Motor neuron (in vitro differentiated cells): ENCODE results near the gene ZNF672. TPM values are rescaled to one million over a fixed set of nuclear protein-coding genes. Genes with fewer than 3 reads are reported as not detected.
"Not testable (repeated sequence)": the region's sequence is repeated elsewhere in the genome, so short reads cannot be mapped to it uniquely, and the experiment has no call there.

Experiments
- ATAC-seq, 8 experiments: fragments of 200-7000 bp; cut with Tn5 transposase; replicated peaks in 6 of 8; 2 replicates each; pipeline ENCODE4 v1.8.0; 2021; ENCODE audit warnings: mild to moderate bottlenecking in 8 of 8, moderate library complexity in 8 of 8
- H3K27ac ChIP-seq, 2 donors: fragments of 250-450 bp; sonication (Bioruptor Pico); 2 replicates each; pipeline ENCODE4 v1.9.0; 2021; ENCODE audit warnings: antibody characterized with exemption in 2 of 2, mild to moderate bottlenecking in 2 of 2, moderate library complexity in 1 of 2
- H3K4me1 ChIP-seq, 2 donors: fragments of 250-450 bp; sonication (Bioruptor Pico); replicated peaks in 1 of 2; 2 replicates each; pipeline ENCODE4 v1.6.1; 2021; ENCODE audit warnings: antibody characterized with exemption in 2 of 2, mild to moderate bottlenecking in 2 of 2, moderate library complexity in 1 of 2
- H3K4me3 ChIP-seq, 5 donors: fragments of 250-450 bp; sonication (Bioruptor Pico); 2 replicates each; pipeline ENCODE4 v1.9.0; 2021; ENCODE audit warnings: antibody characterized with exemption in 5 of 5, mild to moderate bottlenecking in 5 of 5, moderate library complexity in 4 of 5
- WGBS, 10 experiments: fragments of 450-650 bp; shearing (Covaris generic); methylation state at CpG; one replicate each; pipeline ENCODE4 v1.0.0; 2022; 5-methylcytosine and 5-hydroxymethylcytosine counted together
- in situ Hi-C, 9 experiments: fragments of 400-800 bp; cut with MboI; loops; one replicate each; pipeline ENCODE4 v1.15.0; 2021; ENCODE audit warnings: low sequenced_read_pairs in 9 of 9, low pct_unique_long_range_greater_than_20kb in 2 of 9; ENCODE audit not compliant: unreplicated experiment in 9 of 9
- total RNA-seq, 8 experiments: library from RNA; unstranded; fragments of 300-600 nt; gene quantifications; 2 replicates each; pipeline versions ENCODE4 v1.2.3 to v1.2.4, GENCODE V29; 2022

The ZNF672 gene
- total RNA-seq, 8 experiments from 2014 or later = 12.4 to 34.6 (median 22.7) TPM

DNA sequence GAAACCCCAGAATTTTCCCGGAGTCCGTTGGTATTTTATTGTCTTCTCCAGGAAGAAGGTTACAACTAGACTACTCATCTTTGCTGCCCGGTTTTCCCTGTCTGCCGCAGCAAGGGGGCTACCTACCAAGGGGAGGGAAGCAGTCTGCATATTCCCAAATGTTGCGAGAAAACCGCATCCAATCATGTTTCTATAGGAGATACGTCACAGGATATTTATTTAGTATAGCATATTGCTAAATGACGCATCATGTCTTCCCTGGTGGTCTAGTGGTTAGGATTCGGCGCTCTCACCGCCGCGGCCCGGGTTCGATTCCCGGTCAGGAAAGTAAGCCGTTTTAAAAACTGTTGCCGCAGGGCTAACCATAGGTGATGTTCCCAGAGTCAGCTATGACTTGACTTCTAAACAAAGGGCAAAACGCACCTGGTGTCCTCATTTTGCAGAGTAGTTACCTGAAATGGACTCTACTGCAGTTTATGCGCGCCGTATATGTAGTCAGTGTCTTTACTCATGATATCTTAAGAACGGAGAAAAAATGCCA is 36.0 kb downstream of the ZNF672 start:
- ATAC-seq = peak; percentile 58 to 79 (median 70)
- Histone ChIP-seq H3K4me1 (no peaks in the 10 kb centered on the region), H3K4me3 (peak overlapping the region; percentile 56 to 73 (median 65)), H3K27ac (peak overlapping the region; percentile 83 to 86)
- in situ Hi-C loops = no loop called here
- 0 to 13% (median 6%) methylated on average over 3 to 22 of the region's 23 CpGs; no CpG with 5 or more reads in 2 of the 10 experiments for WGBS, 10 experiments

DNA sequence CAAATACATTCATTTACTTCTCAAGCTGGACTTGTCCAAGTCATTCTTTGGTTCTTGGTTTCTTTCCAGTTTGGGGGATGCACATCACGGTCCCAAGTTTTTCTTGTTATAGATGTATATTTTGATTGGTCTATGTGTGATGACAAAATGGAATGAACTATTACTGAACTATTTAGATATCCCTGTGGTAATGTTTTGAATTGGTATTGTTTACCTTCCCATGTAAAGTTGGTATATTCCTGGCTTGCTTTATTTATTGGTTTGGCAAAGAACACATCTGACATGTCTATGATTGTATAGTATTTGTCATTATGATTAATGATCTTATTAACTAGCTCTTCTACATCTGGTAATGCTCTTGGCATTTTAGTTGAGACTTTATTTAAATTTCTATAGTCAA is 43.2 kb downstream of the ZNF672 start:
- Histone ChIP-seq H3K4me1 (no peaks in the 10 kb centered on the region), H3K27ac (no peak overlapping the region), H3K4me3 (no peak overlapping the region)
- WGBS, 10 experiments = 0 to 100% (median 82%) methylated on average over 1 of the region's 1 CpG; no CpG with 5 or more reads in 3 of the 10 experiments
- in situ Hi-C loops = no loop called here
- ATAC-seq = no peak

DNA sequence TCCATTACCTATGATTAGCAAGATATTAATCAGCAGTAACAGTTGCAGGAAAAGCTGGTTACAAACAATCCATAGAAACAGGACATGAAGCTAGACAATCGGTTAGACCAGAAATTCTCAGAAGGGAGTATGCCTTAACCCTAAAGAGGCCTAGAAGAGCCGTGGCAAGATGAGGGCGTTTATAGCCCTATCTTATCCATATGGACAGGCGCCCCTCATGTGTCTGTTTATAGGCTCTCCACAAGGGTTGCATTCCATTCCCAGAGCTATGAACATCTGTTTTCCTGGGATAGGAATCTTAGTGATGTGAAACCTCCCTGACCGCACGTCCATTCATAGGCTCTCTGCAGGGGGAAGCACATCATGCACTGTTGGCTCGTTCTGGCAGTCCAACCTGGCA is 44.4 kb downstream of the ZNF672 start:
- H3K27ac ChIP-seq, H3K4me1 ChIP-seq, ATAC-seq, in situ Hi-C loops, H3K4me3 ChIP-seq: not testable (repeated sequence)
- 17 to 100% (median 80%) methylated on average over 1 to 2 of the region's 7 CpGs; no CpG with 5 or more reads in 5 of the 10 experiments for WGBS, 10 experiments

DNA sequence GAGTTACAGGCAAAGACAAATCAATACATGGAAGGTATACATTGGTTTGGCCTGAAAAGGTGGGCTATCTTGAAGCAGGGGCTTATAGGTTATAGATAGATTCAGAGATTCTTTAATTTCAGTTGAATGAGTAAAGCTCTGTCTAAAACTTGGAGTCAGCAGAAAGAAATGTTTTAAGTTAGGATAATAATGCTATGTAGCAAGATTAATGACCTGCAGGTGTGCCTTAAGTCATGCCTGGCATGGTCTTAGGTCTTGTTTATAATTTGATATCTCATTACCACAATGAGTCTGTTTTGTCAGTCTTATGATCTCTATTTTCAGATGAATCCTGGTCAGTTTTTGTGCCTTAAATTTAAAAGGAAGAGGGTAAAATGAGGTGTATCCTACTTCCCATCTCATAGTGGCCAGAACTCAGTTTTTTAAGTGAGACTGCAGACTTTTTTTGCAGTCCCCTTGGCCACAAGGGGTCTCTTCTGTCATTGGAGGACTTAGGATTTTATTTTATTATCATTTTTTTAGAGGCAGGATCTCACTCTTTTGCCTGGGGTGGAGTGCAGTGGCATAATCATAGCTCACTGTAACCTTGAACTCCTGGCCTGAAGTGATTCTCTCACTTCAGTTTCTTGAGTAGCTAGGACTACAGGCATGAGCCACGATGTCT is 46.7 kb downstream of the ZNF672 start:
- H3K27ac ChIP-seq = no peak overlapping the region
- H3K4me3 ChIP-seq = no peak overlapping the region
- H3K4me1 ChIP-seq = peaks cover 0 to 2% of the 10 kb centered on the region in 2 donors
- peak in 1 of 8 experiments; percentile 18 for ATAC-seq
- WGBS, 10 experiments = 0 to 100% (median 57%) methylated on average over 1 of the region's 1 CpG; no CpG with 5 or more reads in 1 of the 10 experiments
- in situ Hi-C loops = no loop called here

DNA sequence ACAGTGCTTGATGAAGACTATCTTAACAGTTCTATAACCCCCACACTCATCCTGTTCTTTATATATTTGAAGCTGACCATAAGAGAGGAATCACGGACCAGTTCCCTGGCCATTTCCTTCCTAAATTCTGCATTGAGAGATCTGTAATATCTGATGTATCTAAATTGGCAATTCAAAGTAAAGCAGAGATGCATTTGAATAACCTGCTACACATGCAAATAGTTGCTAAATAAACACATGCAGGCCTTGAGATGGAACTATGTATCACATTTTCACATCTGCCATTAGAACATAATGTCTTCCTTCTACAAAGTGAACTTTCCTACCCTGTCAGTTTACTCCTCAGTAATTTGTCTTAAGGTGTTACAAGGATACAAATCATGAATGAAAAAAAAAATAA is 47.6 kb downstream of the ZNF672 start:
- Histone ChIP-seq H3K4me3 (no peak overlapping the region), H3K27ac (no peak overlapping the region), H3K4me1 (peaks cover 0 to 2% of the 10 kb centered on the region in 2 donors)
- WGBS, 10 experiments = 40 to 71% (median 54%) methylated on average over 1 of the region's 1 CpG; no CpG with 5 or more reads in 2 of the 10 experiments
- ATAC-seq = peak in 3 of 8 experiments; percentile 64 to 83 (median 66)
- in situ Hi-C loops = no loop called here

DNA sequence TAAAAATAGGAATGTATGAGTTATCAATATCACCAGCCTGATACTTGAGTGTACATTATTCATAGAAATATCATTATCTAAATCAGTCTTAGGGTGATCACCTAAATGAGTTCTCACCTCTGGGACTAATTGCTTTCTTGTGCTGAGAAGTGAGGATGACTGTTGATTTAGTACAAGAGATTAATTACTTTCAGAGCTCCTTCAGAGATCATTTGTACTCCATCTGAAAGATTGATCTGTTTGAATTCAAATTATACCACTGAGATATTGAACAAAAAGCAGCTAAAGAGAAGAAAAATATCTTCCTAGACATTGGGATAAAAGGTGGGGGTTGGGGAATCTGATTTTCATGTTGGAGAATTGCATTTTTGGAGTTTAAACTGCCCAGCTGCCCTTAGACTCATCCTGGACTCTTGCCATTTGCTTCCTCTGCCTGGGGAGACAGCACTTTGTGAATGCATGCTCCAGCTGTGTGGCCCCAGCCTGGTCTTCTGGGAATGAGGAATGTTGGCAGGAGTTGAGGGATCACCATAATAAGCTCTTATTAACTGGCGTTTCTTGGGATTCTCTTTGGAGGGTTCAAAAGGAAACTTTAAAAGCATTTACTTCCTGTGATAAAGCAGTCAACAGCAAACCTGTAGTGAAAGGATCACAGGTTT is 48.3 kb downstream of the ZNF672 start:
- WGBS, 10 experiments = 0 to 20% (median 10%) methylated on average over 1 of the region's 1 CpG; no CpG with 5 or more reads in 2 of the 10 experiments
- H3K27ac ChIP-seq = no peak overlapping the region

DNA sequence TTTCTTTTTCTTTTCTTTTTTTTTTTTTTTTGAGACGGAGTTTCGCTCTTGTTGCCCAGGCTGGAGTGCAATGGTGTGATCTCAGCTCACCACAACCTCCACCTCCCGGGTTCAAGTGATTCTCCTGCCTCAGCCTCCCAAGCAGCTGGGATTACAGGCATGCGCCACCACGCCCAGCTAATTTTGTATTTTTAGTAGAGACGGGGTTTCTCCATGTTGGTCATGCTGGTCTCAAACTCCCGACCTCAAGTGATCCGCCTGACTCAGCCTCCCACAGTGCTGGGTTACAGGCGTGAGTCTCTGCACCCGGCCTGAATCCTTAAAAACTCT is 51.9 kb downstream of the ZNF672 start:
- H3K4me1 ChIP-seq, H3K4me3 ChIP-seq, H3K27ac ChIP-seq, ATAC-seq, in situ Hi-C loops: not testable (repeated sequence)
- 76 to 100% (median 88%) methylated on average over 2 to 7 of the region's 10 CpGs; no CpG with 5 or more reads in 4 of the 10 experiments for WGBS, 10 experiments

More for the DNA sequence above, 48.3 kb downstream of the ZNF672 start:
- in situ Hi-C loops = no loop called here
- Histone ChIP-seq H3K4me1 (peaks cover 0 to 2% of the 10 kb centered on the region in 2 donors), H3K4me3 (no peak overlapping the region)
- peak in 3 of 8 experiments; percentile 28 to 63 (median 57) for ATAC-seq

DNA sequence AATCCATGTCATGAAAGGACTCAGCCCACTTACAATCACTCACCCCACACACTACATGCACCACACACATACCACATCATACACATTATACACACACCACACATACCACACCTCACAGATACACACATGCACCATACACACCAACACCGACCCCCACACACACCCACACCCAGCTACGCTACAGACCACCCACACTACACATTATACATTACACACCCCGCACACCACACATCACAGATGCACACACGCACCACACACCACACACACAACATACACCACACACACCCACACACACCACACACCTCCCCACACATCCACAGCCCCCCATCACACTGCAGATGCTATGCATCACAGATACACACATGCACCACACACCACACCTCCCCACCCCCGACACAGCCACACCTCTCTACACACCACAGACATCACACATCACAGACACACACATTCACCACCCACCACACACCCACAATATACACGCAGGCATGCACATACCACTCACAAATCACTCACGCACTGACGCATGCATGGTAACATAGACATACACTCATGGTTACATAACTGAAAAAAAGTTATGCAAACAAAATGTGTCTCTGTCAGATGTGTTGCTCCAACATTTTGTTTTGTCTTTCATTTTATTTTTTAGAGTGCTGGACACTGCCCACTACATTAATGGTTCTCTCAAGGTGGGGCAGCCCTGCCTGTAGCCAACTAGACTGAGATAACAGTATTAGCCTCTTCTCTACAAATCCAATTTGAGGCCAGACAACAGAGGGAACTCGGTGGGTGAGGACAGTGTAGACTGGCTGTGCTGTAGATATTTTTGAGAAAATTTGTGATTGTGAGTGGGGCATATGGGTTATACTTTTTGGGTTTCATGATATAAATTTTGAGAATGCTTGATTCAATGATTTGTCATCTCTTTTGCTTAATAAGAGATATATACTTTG is 52.8 kb downstream of the ZNF672 start:
- Histone ChIP-seq H3K4me3 (no peak overlapping the region), H3K27ac (no peak overlapping the region), H3K4me1 (peaks cover 0 to 2% of the 10 kb centered on the region in 2 donors)
- in situ Hi-C loops = no loop called here
- WGBS, 10 experiments = 60 to 96% (median 82%) methylated on average over 1 to 7 of the region's 9 CpGs; no CpG with 5 or more reads in 4 of the 10 experiments
- ATAC-seq = peak in 1 of 8 experiments; percentile 68

DNA sequence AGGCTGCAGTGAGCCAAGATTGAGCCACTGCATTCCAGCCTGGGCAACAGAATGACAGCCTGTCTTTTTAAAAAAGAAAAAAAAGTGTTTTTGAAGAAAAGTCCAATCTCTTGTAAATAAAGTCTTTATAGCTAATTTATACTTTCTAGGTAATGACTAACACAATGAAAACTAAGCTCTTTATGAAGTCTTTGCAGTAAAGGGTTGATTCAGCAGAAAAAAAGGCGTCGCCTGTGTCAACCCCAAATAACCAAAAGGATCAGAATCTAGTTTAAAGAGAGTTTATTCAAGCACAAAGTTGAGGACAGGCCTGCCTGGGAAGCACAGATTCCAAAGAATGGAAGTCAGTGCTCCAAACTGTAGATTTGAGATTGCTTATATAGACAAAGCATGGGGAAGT is 53.7 kb downstream of the ZNF672 start:
- Histone ChIP-seq H3K27ac (no peak overlapping the region), H3K4me3 (no peak overlapping the region), H3K4me1 (no peaks in the 10 kb centered on the region)
- ATAC-seq = no peak
- WGBS, 10 experiments = 60 to 100% (median 91%) methylated on average over 1 to 2 of the region's 2 CpGs
- in situ Hi-C loops = no loop called here

DNA sequence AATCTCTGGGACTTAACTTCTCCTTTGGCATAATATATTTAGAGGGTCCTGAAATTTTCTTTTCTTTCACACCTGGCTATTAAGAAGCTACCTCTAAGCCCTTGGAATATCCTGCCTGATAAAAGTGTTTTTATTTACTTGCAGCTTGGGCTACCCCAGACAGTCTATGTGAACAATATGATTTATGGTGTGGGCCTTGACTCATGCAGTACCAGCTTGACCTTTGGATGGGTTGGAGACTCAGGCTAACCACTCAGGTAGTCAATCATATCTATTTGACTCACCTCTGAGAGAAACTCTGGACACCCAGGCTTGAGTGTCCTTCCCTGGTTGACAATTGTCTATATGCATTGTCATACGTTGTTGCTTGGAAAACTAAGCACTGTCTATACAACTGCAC is 54.6 kb downstream of the ZNF672 start:
- no peak overlapping the region for H3K27ac ChIP-seq
- WGBS, 10 experiments = 29 to 100% (median 87%) methylated on average over 1 of the region's 1 CpG; no CpG with 5 or more reads in 4 of the 10 experiments
- in situ Hi-C loops = no loop called here
- no peak overlapping the region for H3K4me3 ChIP-seq
- H3K4me1 ChIP-seq = no peaks in the 10 kb centered on the region
- ATAC-seq = no peak

DNA sequence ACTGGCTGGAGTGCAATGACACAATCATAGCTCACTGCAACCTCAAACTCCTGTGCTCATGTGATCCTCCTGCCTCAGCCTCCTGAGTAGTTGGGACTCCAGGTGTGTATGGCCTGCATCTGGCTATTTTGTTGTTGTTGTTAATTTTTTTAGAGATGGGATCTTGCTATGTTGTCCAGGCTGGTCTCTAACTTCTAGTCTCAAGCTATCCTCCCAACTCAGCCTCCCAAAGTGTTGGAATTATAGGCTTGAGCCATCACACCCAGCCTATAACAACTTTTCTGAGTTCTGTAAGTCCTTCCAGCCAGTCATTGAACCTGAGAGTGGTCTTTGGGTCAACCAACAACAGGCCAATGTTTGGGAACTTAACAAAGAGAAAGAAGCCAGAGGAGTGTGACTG is 56.8 kb downstream of the ZNF672 start:
- no peak overlapping the region for H3K4me3 ChIP-seq
- no peaks in the 10 kb centered on the region for H3K4me1 ChIP-seq
- in situ Hi-C loops = no loop called here
- no peak for ATAC-seq
- H3K27ac ChIP-seq = no peak overlapping the region

DNA sequence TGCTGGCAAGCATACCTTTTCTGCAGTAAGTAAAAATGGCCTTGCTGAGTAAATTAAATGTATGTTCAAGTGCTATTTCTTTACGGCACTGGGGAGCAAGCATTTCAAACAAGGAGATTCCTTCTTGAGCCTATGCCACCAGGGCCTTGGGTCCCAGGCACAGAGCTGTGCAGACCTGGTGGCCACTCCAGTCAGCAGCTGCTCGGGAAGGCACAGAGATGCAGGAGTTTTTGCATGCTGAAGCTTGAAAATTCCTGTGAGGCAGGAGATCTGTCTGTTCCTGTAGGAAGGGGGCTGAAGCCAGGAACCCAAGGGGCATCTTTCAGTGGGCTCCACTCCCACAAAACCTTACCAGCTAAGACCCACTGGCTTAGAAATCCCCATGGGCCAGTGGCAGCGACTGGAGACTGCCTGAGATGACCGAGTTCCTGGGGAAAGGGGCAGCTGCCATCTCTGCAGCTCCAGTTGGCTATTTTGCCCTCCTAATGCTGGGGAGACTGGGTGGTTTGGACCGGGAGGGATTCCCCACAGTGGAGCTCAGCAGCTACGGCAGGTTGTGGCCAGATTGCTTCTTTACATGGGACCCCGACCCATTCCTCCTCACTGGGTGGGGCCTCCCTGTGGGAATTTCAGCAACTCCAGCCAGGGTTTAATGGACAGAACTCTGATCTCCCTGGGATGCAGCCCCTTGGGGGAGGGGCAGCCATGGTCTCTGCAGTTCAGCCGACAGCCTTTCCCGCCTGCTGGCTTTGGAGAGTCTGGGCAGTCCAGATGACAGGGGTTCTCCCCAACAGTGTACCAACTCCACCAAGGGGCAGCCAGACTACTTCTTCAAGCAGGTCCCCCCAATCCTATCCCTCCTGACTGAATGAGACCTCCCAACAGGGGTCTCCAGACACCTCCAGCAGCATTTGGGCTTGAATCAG is 59.7 kb downstream of the ZNF672 start:
- ATAC-seq = no peak
- H3K4me3 ChIP-seq = no peak overlapping the region
- H3K27ac ChIP-seq = no peak overlapping the region
- H3K4me1 ChIP-seq = no peaks in the 10 kb centered on the region
- WGBS, 10 experiments = 25 to 76% (median 69%) methylated on average over 1 to 9 of the region's 9 CpGs; no CpG with 5 or more reads in 2 of the 10 experiments
- in situ Hi-C loops = no loop called here
